Activated CD4-positive, alpha-beta memory T cell treated with anti-CD3 and anti-CD28 coated beads, Interleukin-2, amount 10 ng/mL, durations not matched to agents 7 days and 5 days (primary cell): Measurements from ENCODE around the gene CTNNA3. TPM values are rescaled to one million over a fixed set of nuclear protein-coding genes. Genes with fewer than 3 reads are reported as not detected.

Experiments used
- CTCF ChIA-PET: fragments of 350-600 bp; sonication (Branson Sonifier 250); formaldehyde crosslinking; loops from one replicate; lab custom pipeline; 2021; ENCODE audit warnings: antibody characterized with exemption, inconsistent platforms; lab: Charles Lee
- POLR2A ChIA-PET: fragments of 350-600 bp; sonication (Branson Sonifier 250); formaldehyde crosslinking; loops from one replicate; lab custom pipeline; 2021; ENCODE audit warnings: antibody characterized with exemption; lab: Charles Lee
- DNase-seq: peaks from one replicate; pipeline ENCODE4 v3.0.0-alpha.2; 2020
- H3K27ac Mint-ChIP-seq: one replicate; pipeline ENCODE4 v1.8.0; 2021; ENCODE audit warnings: mild to moderate bottlenecking, mixed read lengths
- H3K27me3 Mint-ChIP-seq: one replicate; pipeline ENCODE4 v1.8.0; 2021; ENCODE audit warnings: mixed read lengths
- H3K36me3 Mint-ChIP-seq: one replicate; pipeline ENCODE4 v1.8.0; 2021; ENCODE audit warnings: low read depth, mixed read lengths
- H3K4me1 Mint-ChIP-seq: one replicate; pipeline ENCODE4 v1.8.0; 2021; ENCODE audit warnings: mixed read lengths
- H3K4me3 Mint-ChIP-seq: one replicate; pipeline ENCODE4 v1.8.0; 2021; ENCODE audit warnings: mild to moderate bottlenecking, mixed read lengths
- H3K9me3 Mint-ChIP-seq: one replicate; pipeline ENCODE4 v1.8.0; 2021; ENCODE audit warnings: mixed read lengths
- total RNA-seq, 2 experiments: library from RNA; stranded (reverse); gene quantifications; one replicate each; pipeline ENCODE4 v1.2.3, GENCODE V29; 2021

Gene CTNNA3
- total RNA-seq, 2 experiments from 2014 or later, result 0.78 TPM; not detected in 1

DNA sequence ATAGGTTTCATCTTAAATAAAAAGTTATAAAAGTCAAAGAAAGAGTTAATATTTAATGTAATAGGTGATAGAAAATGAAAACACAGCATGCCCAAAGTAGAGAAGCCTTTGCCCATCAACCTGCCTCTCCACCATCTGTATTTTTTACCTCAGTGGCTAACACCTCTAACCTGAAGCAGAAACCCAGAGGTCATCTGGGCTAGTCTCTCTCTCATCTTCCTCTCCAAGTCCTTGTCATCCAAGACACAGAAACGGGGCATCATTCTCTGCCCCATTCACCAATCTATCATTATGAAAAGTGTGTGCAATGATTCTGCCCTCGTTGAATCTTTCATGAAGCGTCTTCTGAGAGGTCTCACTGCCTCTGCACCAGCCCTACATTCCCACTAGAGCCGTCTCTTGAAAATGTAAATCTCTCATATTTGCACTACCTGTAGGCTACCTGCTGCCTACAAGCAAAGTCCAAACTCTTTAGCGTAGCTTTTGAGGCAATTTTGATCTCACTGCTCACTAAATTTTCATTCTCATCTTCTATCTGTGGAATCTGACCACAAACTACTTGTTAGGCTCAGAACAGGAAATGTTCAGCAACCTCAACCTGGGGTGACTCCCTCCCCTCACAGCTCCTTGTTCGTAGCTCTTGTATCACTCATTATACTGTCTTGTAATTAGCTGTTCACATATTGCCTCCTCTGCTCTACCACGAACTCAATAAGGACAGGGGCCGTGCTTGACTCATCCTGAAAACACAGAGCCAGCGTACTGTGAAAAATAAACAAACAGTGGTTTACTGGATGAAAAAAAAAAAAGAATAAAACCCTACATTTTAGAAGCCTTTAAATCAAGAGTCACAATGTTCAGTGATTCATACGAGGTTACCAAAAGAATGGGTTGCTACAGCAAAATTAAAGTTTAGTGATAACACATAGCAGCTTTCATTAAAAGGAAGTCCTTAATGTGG, 83.1 kb downstream of the CTNNA3 start:
- CTCF ChIA-PET, result interaction anchor here (0.7 to 1.5 kb wide), 3 partner anchors 53 to 167 kb away, joined by 3 to 5 read pairs (median 5); no protein-coding TSS in a partner anchor
- Mint-ChIP-seq H3K27me3 (peaks cover 28% of the 10 kb centered on the region), H3K4me1 (peaks cover 26% of the 10 kb centered on the region), H3K4me3 (peak overlapping the region; percentile 43), H3K36me3 (peaks cover 5% of the 10 kb centered on the region), H3K9me3 (no peaks in the 10 kb centered on the region), H3K27ac (peak overlapping the region; percentile 84)
- POLR2A ChIA-PET, result interaction anchor here (0.7 to 2.0 kb wide), 7 partner anchors 10 to 237 kb away, joined by 3 to 15 read pairs (median 3); no protein-coding TSS in a partner anchor
- DNase-seq, result peak; percentile 84

DNA sequence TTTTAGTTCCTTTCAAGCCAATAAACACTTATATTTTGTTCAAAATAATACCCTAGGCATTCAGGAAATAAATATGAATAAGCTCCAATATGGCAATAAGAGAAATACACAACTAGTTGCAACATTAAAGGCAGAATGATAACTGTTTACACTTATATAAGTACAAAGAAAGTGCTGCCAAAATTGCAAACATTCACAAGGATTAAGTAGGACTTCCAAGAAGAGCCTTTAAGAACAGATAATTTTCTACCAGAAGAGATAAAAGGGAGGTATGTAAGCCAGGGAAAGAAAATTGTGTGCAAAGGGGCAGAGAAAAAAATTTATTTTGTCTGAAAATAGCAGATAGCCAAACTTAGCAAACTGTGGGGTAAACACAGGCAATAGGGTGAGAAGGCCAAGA, 83.8 kb downstream of the CTNNA3 start:
- H3K4me3 Mint-ChIP-seq, result no peak overlapping the region
- peaks cover 5% of the 10 kb centered on the region for H3K36me3 Mint-ChIP-seq
- POLR2A ChIA-PET, result interaction anchor here (0.7 to 2.0 kb wide), 5 partner anchors 12 to 719 kb away, joined by 3 to 15 read pairs (median 3); partner anchors contain the start of gene HNRNPH3
- CTCF ChIA-PET, result interaction anchor here (1.1 kb wide), 1 partner anchor 168 kb away, joined by 5 read pairs; no protein-coding TSS in a partner anchor
- H3K9me3 Mint-ChIP-seq, result no peaks in the 10 kb centered on the region
- peaks cover 33% of the 10 kb centered on the region for H3K4me1 Mint-ChIP-seq
- H3K27me3 Mint-ChIP-seq, result peaks cover 25% of the 10 kb centered on the region
- H3K27ac Mint-ChIP-seq, result peak overlapping the region; percentile 84
- DNase-seq, result no peak

DNA sequence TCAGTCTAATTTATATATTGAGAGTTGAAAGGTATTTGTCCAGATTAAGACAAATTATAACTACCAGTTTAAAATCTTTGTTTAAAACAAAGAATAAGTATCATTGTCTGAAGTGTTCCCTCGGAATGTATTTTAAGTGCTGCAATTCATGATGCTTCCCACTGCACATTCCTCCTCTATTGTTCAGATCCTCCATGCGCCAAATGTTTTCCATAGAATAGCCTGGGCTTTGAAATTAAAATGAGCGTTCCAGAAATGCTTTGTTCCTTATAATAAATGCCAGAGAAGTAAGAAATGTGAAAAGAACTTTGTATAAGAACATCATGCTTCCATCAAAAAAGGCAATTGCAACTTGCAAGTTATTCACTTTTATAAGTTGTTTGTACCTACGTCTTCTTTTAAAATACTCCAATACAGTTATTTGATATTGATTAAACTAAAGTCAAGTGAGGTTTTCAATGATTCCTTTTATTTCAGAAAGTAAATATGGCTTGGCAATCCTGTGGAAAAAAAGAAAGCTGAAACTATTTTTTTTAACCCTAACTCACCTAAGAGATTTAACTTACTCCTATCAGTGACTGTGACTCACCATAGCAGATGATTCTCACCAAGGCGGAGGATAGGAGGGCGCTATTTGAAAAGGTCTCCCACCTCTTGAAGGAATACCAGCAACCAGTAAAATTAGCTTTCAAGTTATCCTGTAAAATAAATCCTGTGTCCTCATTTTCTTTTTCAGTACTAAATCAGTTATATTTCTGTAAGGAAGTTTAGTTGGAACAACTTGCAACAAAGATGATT, 85.8 kb downstream of the CTNNA3 start:
- ChIA-PET POLR2A (no interaction called here), CTCF (no interaction called here)
- no peak overlapping the region for H3K27ac Mint-ChIP-seq
- peaks cover 15% of the 10 kb centered on the region for H3K27me3 Mint-ChIP-seq
- DNase-seq, result no peak
- no peak overlapping the region for H3K4me3 Mint-ChIP-seq
- peaks cover 35% of the 10 kb centered on the region for H3K4me1 Mint-ChIP-seq
- H3K9me3 Mint-ChIP-seq, result no peaks in the 10 kb centered on the region
- no peaks in the 10 kb centered on the region for H3K36me3 Mint-ChIP-seq

DNA sequence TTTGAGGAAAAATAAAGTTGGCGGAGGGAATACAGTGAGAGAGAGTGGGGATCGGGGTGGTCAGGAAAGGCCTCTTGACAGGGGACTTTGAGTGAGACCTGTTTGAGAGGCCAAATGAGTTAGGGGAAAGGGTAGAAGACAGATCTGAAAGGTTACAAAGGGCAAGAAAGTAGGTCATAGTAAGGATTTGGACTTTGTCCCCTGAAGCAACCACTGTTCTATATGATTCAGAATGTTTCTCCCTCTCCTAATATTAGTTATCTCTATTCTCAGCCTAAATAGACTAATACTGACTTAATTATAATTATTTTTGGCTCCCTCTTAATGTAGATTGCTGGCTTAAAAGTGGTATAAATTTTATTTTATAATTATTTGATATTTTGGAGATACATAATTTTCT, 88.0 kb downstream of the CTNNA3 start:
- DNase-seq, result no peak
- ChIA-PET CTCF (no interaction called here), POLR2A (no interaction called here)
- peaks cover 17% of the 10 kb centered on the region for H3K27me3 Mint-ChIP-seq
- H3K4me1 Mint-ChIP-seq, result peaks cover 24% of the 10 kb centered on the region
- H3K9me3 Mint-ChIP-seq, result no peaks in the 10 kb centered on the region
- no peak overlapping the region for H3K27ac Mint-ChIP-seq
- H3K4me3 Mint-ChIP-seq, result no peak overlapping the region
- H3K36me3 Mint-ChIP-seq, result no peaks in the 10 kb centered on the region

DNA sequence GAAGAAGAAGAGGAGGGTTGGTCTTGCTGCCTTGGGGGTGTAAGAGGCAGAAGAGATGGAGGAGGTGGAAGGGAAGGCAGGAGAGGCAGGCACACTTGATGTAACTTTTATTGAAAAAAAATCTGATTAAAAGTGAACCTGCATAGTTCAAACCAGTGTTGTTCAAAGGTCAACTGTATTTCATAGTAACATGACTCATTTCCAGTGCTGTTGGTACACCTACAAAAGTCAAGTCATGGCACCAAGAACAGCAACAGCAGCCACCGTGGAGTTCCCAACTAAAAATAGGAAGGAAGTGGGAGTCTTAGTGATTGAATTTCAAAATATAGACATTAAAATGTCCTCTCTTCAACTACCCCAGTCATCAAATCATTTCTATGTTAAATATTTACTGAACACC, 88.5 kb downstream of the CTNNA3 start:
- H3K4me3 Mint-ChIP-seq, result no peak overlapping the region
- ChIA-PET POLR2A (no interaction called here), CTCF (interaction anchor here (2.5 kb wide), 1 partner anchor 90 kb away, joined by 8 read pairs; no protein-coding TSS in a partner anchor)
- no peak overlapping the region for H3K27ac Mint-ChIP-seq
- H3K36me3 Mint-ChIP-seq, result no peaks in the 10 kb centered on the region
- H3K9me3 Mint-ChIP-seq, result no peaks in the 10 kb centered on the region
- H3K27me3 Mint-ChIP-seq, result peaks cover 14% of the 10 kb centered on the region
- DNase-seq, result no peak
- peaks cover 19% of the 10 kb centered on the region for H3K4me1 Mint-ChIP-seq

DNA sequence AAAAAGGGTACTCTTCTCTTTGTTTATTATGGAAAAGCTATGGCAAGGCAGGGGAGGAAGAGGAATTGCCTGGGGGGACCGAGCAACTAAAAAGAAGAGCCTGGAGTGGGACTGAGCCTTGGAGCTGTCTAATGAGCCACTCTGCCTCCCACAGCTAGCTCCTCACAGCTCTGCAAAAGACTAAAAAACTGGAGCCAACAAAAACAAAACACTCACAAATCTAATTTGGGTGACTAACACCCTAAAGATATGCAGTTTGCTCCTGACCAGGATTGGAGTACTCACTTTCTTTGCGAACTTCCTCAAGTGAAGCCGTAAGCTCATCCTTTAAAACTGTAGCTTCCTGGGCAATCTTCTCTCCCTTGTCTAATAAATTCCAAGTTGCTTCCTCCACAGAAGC, 89.4 kb downstream of the CTNNA3 start:
- no peaks in the 10 kb centered on the region for H3K36me3 Mint-ChIP-seq
- CTCF ChIA-PET, result interaction anchor here (2.5 kb wide), 1 partner anchor 91 kb away, joined by 8 read pairs; no protein-coding TSS in a partner anchor
- H3K27ac Mint-ChIP-seq, result no peak overlapping the region
- no peaks in the 10 kb centered on the region for H3K9me3 Mint-ChIP-seq
- peaks cover 11% of the 10 kb centered on the region for H3K27me3 Mint-ChIP-seq
- no peak overlapping the region for H3K4me3 Mint-ChIP-seq
- H3K4me1 Mint-ChIP-seq, result peaks cover 11% of the 10 kb centered on the region
- DNase-seq, result no peak
- POLR2A ChIA-PET, result no interaction called here

DNA sequence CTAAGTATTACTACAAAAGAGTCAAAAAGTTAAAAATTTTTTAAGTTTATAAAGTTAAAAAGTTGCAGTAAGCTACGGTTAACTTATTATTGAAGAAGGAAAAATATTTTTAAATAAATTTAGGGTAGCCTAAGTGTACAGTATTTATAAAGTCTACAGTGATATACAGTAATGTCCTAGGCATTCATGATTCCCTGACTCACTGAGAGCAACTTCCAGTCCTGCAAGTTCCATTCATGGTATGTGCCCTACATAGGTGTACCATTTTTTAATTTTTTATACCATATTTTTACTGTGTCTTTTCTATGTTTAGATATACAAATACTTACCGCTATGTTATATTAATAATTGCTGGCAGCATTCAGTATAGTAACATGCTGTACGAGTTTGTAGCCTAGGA, 92.3 kb downstream of the CTNNA3 start:
- H3K27me3 Mint-ChIP-seq, result peaks cover 5% of the 10 kb centered on the region
- H3K4me3 Mint-ChIP-seq, result no peak overlapping the region
- H3K4me1 Mint-ChIP-seq, result peaks cover 11% of the 10 kb centered on the region
- H3K27ac Mint-ChIP-seq, result no peak overlapping the region
- ChIA-PET POLR2A (no interaction called here), CTCF (no interaction called here)
- no peak for DNase-seq
- H3K9me3 Mint-ChIP-seq, result peaks cover 3% of the 10 kb centered on the region
- no peaks in the 10 kb centered on the region for H3K36me3 Mint-ChIP-seq

DNA sequence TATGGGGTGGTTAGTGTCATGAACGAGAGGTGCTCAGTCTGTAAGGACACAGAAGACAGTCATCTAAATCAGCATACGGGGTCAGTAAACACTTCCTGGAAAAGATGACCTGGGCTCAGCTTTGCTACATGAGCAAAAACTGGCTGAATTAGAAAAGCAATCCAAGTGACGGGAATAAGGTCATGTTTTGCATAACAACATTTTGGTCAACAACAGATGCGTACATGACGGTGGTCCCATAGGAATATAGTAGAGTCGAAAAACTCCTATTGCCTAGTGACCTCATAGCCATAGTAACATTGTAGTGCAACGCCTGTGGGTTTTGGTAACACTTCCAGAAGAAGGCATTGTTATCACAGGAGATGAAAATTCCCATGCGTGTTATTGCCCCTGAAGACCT, 92.9 kb downstream of the CTNNA3 start:
- ChIA-PET CTCF (no interaction called here), POLR2A (interaction anchor here (0.6 kb wide), 1 partner anchor 10 kb away, joined by 3 read pairs; no protein-coding TSS in a partner anchor)
- H3K27ac Mint-ChIP-seq, result no peak overlapping the region

DNA sequence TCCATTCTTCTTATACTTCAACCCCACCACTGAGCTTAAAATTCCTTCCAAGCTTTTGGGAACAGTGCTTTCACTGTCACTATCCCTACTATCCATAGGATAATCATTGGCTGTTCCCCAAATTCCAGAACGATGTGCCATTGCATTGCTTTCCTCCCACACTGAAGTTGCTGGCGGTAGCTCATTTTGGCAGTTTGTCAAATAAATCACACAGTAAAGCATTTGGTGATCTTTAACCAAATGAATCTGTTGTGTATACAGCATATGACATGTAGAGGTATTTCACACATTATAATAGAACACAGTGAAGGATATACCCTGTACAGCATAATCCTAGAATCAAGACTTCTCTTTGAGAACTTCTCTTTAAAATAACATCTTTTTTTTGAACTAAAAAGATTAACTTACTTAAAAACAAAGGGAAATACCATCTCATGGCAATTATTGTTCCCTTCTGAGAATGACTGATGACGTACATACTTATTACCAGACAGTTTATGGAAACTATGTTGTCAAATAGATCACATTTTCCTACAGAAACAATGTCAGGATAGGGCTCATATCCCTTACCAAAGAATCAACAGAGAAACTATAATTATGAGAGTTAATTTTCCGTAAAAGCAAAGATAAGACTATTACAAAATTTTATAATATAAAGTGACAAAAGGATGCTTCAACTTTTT, 93.6 kb downstream of the CTNNA3 start:
- peaks cover 5% of the 10 kb centered on the region for H3K27me3 Mint-ChIP-seq
- H3K27ac Mint-ChIP-seq, result no peak overlapping the region
- no peak overlapping the region for H3K4me3 Mint-ChIP-seq
- ChIA-PET POLR2A (interaction anchor here (0.6 kb wide), 1 partner anchor 11 kb away, joined by 3 read pairs; no protein-coding TSS in a partner anchor), CTCF (no interaction called here)
- peaks cover 5% of the 10 kb centered on the region for H3K4me1 Mint-ChIP-seq
- DNase-seq, result no peak
- H3K36me3 Mint-ChIP-seq, result no peaks in the 10 kb centered on the region
- H3K9me3 Mint-ChIP-seq, result peaks cover 3% of the 10 kb centered on the region

More for the DNA sequence above, 92.9 kb downstream of the CTNNA3 start:
- Mint-ChIP-seq H3K4me1 (peaks cover 11% of the 10 kb centered on the region), H3K36me3 (no peaks in the 10 kb centered on the region), H3K9me3 (peaks cover 3% of the 10 kb centered on the region), H3K4me3 (no peak overlapping the region), H3K27me3 (peaks cover 5% of the 10 kb centered on the region)
- no peak for DNase-seq

DNA sequence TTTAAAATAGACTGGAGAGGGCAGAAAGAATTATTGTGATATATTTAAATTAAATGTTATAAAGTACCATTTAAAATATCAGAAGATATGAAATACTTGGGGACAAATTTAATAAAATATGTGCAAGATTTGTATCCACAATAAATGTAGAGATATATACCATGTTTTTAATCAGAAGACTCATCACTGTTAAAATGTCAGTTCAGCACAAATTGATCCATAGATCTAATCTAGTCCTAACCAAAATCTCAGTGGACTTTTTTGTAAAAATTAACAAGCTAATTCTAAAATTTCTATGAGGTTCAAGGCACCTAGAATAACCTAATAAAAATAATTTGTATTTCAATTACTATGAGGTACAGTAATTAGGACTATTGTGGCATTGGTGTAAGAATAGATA, 96.4 kb downstream of the CTNNA3 start:
- Mint-ChIP-seq H3K27ac (no peak overlapping the region), H3K36me3 (no peaks in the 10 kb centered on the region), H3K4me3 (no peak overlapping the region), H3K9me3 (peaks cover 3% of the 10 kb centered on the region), H3K27me3 (peaks cover 12% of the 10 kb centered on the region), H3K4me1 (no peaks in the 10 kb centered on the region)
- CTCF ChIA-PET, result no interaction called here
- POLR2A ChIA-PET, result no interaction called here
- no peak for DNase-seq

DNA sequence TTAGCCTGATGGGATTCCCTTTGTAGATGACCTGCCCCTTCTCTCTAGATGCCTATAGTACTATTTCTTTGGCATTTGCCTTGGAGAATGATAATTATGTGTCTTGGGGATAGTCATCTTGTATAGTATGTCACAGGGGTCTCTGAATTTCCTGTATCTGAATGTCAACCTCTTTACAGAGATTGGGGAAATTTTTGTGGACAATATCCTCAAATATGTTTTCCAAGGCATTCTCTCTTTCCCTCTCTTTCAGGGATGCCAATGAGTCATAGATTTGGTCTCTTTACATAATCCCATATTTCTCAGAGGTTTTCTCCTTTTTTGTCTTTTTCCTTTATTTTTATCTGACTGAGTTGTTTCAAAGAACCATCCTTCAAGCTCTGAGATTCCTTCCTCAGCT, 99.4 kb downstream of the CTNNA3 start:
- Mint-ChIP-seq H3K9me3 (peaks cover 8% of the 10 kb centered on the region), H3K4me3 (no peak overlapping the region), H3K36me3 (no peaks in the 10 kb centered on the region), H3K27ac (no peak overlapping the region), H3K27me3 (peaks cover 8% of the 10 kb centered on the region), H3K4me1 (no peaks in the 10 kb centered on the region)
- no peak for DNase-seq
- ChIA-PET POLR2A (no interaction called here), CTCF (no interaction called here)

DNA sequence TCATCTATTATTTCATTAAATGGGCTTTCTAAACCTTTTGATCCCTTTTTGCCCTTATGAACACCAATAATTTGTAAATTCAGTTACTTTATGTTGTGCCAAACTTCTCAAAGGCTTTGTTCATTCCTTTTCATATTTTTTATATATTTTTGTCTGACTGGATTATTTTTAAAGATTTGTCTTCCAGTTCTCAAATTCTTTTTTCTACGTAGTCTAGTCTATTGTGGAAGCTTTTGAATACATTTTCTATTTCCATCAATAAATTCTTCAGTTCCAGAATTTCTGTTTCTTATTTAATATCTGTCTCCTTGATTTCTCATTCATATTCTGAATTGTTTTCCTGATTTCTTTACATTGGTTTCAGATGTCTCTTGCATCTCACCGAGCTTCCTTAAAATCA, 108.2 kb downstream of the CTNNA3 start:
- Mint-ChIP-seq H3K27ac (no peak overlapping the region), H3K9me3 (peaks cover 12% of the 10 kb centered on the region), H3K27me3 (peaks cover 6% of the 10 kb centered on the region), H3K4me3 (no peak overlapping the region), H3K4me1 (no peaks in the 10 kb centered on the region), H3K36me3 (no peaks in the 10 kb centered on the region)
- ChIA-PET POLR2A (no interaction called here), CTCF (no interaction called here)
- DNase-seq, result no peak
